Stimulated activated CD8-positive, alpha-beta memory T cell treated with anti-CD3 and anti-CD28 coated beads, Interleukin-15, amount 100 ng/mL, for 4 hours (primary cell): Measurements from ENCODE around the gene TRIM54.
"Not testable (repeated sequence)": the region's sequence is repeated elsewhere in the genome, so short reads cannot be mapped to it uniquely, and the experiment has no call there.

Experiments
- DNase-seq, 2 donors: peaks; one replicate each; pipeline ENCODE4 v3.0.0-alpha.2; 2020; ENCODE audit warnings: low read depth in 2 of 2

Gene TRIM54

GRCh38 chr2:27281442-27281841, 787 bp upstream of the TRIM54 start:
- DNase-seq: no peak

- no peak for DNase-seq
These were observed 663 bp downstream of the TRIM54 start for GRCh38 chr2:27282892-27283291.

GRCh38 chr2:27284996-27285395, 2.8 kb downstream of the TRIM54 start:
- DNase-seq: no peak

- no peak for DNase-seq
These were observed 3.3 kb downstream of the TRIM54 start for GRCh38 chr2:27285481-27285880.

GRCh38 chr2:27288610-27289009, 6.4 kb downstream of the TRIM54 start:
- no peak for DNase-seq

GRCh38 chr2:27290549-27290948, 8.3 kb downstream of the TRIM54 start:
- no peak for DNase-seq

- no peak for DNase-seq
These were observed 9.6 kb downstream of the TRIM54 start for GRCh38 chr2:27291865-27292264.

GRCh38 chr2:27294928-27295327, 12.7 kb downstream of the TRIM54 start:
- no peak for DNase-seq

GRCh38 chr2:27296481-27296880, 14.3 kb downstream of the TRIM54 start:
- no peak for DNase-seq

- no peak for DNase-seq
These were observed 15.0 kb downstream of the TRIM54 start for GRCh38 chr2:27297195-27297594.

GRCh38 chr2:27298391-27299080, 16.3 kb downstream of the TRIM54 start:
- DNase-seq: no peak

GRCh38 chr2:27300606-27301005, 18.4 kb downstream of the TRIM54 start:
- DNase-seq: not testable (repeated sequence)

GRCh38 chr2:27303093-27304025, 21.1 kb downstream of the TRIM54 start:
- DNase-seq: no peak

GRCh38 chr2:27304488-27305240, 22.4 kb downstream of the TRIM54 start:
- no peak for DNase-seq

GRCh38 chr2:27305516-27305915, 23.3 kb downstream of the TRIM54 start:
- DNase-seq: no peak

GRCh38 chr2:27306136-27306535, 23.9 kb downstream of the TRIM54 start:
- no peak for DNase-seq

GRCh38 chr2:27306573-27307286, 24.5 kb downstream of the TRIM54 start:
- peak in 1 of 2 donors; percentile 26 for DNase-seq

- DNase-seq: no peak
These were observed 25.0 kb downstream of the TRIM54 start for GRCh38 chr2:27307287-27307544.

GRCh38 chr2:27307545-27308358, 25.5 kb downstream of the TRIM54 start:
- DNase-seq: no peak

GRCh38 chr2:27308359-27308881, 26.2 kb downstream of the TRIM54 start, which contains the start of gene UCN:
Gene UCN (minus strand): TSS chr2:27308445. CDS start chr2:27307895, 550 bp downstream.
- DNase-seq: no peak

- no peak for DNase-seq
These were observed 27.4 kb downstream of the TRIM54 start for GRCh38 chr2:27309651-27310050.
